ENCODE data around the gene PAQR6. TPM values are rescaled to one million over a fixed set of nuclear protein-coding genes. Genes with fewer than 3 reads are reported as not detected.

Gene PAQR6
- total RNA-seq, 2 donors from 2014 or later: 0.33 TPM; not detected in 1

DNA sequence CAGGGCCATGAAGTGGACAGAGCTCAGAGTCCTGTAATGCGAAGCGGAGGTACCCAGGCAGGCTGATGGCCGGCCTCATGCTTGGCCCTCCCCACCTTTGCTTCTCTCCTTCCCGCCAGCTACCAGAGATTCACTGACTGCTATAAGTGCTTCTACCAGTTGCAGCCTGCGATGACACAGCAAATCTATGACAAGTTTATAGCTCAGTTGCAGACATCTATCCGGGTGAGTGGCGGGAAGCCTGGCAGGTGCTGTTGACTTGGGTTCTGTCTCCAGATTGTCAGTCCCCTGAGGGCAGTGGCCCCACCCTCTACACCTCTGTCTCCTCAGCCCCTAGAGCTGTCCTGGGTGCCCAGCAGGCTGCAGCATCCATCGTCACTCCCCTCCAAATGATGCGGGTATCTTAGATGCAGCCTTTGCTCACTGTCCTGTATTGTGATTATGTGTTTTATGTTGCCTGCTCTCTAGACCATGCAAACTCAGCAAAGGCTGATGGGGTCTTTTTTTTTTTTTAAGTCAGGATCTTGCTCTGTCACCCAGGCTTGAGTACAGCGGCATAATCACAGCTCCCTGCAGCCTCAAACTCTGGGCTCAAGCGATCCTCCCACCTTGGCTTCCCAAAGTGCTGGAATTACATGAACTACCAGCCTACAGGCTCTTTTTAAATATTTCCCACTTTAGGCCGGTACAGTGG is 15.5 kb downstream of the PAQR6 start:
- Histone ChIP-seq H3K36me3 (replicated peaks in 1 of 2; ENCODE audit: insufficient read depth in 1 of 2, low read depth in 2 of 2) (peaks cover 0 to 14% of the 10 kb centered on the region in 2 donors), H3K9me3 (no peaks in the 10 kb centered on the region), H3K4me3 (no peak overlapping the region), H3K27me3 (no peaks in the 10 kb centered on the region), H3K27ac (no peak overlapping the region), H3K4me1 (no peaks in the 10 kb centered on the region)
- intact Hi-C loops (cut with DNase I): no loop called here
- ATAC-seq (no peak), DNase-seq (no peak)
- TF ChIP-seq, protein P1, sequence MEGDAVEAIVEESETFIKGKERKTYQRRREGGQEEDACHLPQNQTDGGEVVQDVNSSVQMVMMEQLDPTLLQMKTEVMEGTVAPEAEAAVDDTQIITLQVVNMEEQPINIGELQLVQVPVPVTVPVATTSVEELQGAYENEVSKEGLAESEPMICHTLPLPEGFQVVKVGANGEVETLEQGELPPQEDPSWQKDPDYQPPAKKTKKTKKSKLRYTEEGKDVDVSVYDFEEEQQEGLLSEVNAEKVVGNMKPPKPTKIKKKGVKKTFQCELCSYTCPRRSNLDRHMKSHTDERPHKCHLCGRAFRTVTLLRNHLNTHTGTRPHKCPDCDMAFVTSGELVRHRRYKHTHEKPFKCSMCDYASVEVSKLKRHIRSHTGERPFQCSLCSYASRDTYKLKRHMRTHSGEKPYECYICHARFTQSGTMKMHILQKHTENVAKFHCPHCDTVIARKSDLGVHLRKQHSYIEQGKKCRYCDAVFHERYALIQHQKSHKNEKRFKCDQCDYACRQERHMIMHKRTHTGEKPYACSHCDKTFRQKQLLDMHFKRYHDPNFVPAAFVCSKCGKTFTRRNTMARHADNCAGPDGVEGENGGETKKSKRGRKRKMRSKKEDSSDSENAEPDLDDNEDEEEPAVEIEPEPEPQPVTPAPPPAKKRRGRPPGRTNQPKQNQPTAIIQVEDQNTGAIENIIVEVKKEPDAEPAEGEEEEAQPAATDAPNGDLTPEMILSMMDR (IDR thresholded peaks at IDR 0.05): no peak
- no peak for TF ChIP-seq POLR2A (IDR thresholded peaks at IDR 0.05)
- 86 to 97% methylated on average over 8 to 12 of the region's 12 CpGs for WGBS, 2 donors

GRCh38 chr1:156230473-156230837 is 17.4 kb downstream of the PAQR6 start:
- DNase-seq (no peak), ATAC-seq (no peak)
- no peak for TF ChIP-seq POLR2A (IDR thresholded peaks at IDR 0.05)
- TF ChIP-seq, protein P1 (IDR thresholded peaks at IDR 0.05): no peak
- H3K27ac ChIP-seq: no peak overlapping the region
- H3K4me1 ChIP-seq: peaks cover 1% of the 10 kb centered on the region
- H3K9me3 ChIP-seq: no peaks in the 10 kb centered on the region
- H3K36me3 ChIP-seq (replicated peaks in 1 of 2; ENCODE audit: insufficient read depth in 1 of 2, low read depth in 2 of 2): peaks cover 0 to 5% of the 10 kb centered on the region in 2 donors
- H3K4me3 ChIP-seq: no peak overlapping the region
- H3K27me3 ChIP-seq: no peaks in the 10 kb centered on the region
- 82 to 92% methylated on average over 1 of the region's 1 CpG for WGBS, 2 donors
- intact Hi-C loops (cut with DNase I): no loop called here

DNA sequence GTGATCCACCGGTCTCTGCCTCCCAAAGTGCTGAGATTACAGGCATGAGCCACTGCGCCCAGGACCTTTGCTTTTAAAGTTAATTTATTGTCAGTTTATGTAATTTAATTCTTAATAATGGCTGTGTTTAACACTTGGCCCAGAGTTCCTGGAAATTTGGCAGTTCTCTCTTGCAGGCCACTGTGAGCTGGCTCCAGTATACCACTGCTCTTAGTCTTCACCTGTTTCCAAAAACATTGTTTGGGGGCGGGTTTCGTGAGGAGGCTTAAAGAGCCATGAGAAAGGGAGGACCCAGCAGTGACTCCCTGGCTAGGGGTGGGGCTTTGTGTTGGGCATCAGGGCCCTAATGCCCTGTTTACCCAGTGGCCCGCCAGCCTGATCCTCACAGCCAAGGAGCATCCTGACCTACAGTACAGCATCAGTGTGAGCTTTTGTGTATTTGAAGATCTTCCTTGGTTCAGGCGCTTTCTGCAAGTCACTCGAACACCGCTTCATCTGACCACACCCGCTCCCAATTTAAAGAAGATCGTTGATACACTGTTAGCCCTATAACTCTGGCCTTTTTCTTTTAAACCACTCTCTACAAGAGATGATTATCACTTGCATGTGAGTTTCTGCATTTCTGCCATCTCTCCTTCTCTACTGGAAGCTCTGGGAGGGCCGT is 17.9 kb downstream of the PAQR6 start:
- peaks cover 0 to 5% of the 10 kb centered on the region in 2 donors for H3K36me3 ChIP-seq (replicated peaks in 1 of 2; ENCODE audit: insufficient read depth in 1 of 2, low read depth in 2 of 2)
- H3K27ac ChIP-seq: no peak overlapping the region
- ATAC-seq: no peak
- H3K4me3 ChIP-seq: no peak overlapping the region
- intact Hi-C loops (cut with DNase I): no loop called here
- H3K9me3 ChIP-seq: no peaks in the 10 kb centered on the region
- 90 to 91% methylated on average over 11 of the region's 11 CpGs for WGBS, 2 donors
- H3K27me3 ChIP-seq: no peaks in the 10 kb centered on the region
- no peak for DNase-seq
- TF ChIP-seq, protein P1 (IDR thresholded peaks at IDR 0.05): no peak
- H3K4me1 ChIP-seq: peaks cover 7% of the 10 kb centered on the region

GRCh38 chr1:156228501-156228900 is 19.4 kb downstream of the PAQR6 start:
- ATAC-seq (no peak), DNase-seq (no peak)
- no peaks in the 10 kb centered on the region for H3K9me3 ChIP-seq
- H3K4me1 ChIP-seq: peaks cover 7% of the 10 kb centered on the region
- intact Hi-C loops (cut with DNase I): no loop called here
- no peaks in the 10 kb centered on the region for H3K27me3 ChIP-seq
- TF ChIP-seq, protein P1 (IDR thresholded peaks at IDR 0.05): no peak
- TF ChIP-seq POLR2A (IDR thresholded peaks at IDR 0.05): no peak
- no peak overlapping the region for H3K4me3 ChIP-seq
- H3K27ac ChIP-seq: no peak overlapping the region
- WGBS, 2 donors: 74 to 80% methylated on average over 7 of the region's 7 CpGs
- peaks cover 0 to 8% of the 10 kb centered on the region in 2 donors for H3K36me3 ChIP-seq (replicated peaks in 1 of 2; ENCODE audit: insufficient read depth in 1 of 2, low read depth in 2 of 2)
